ENCODE results near the gene PNPLA6. TPM values are rescaled to one million over a fixed set of nuclear protein-coding genes. Genes with fewer than 3 reads are reported as not detected.

The PNPLA6 gene
- total RNA-seq, 1 experiment from 2014 or later: 14.2 TPM

- H3K9me3 ChIP-seq (replicated peaks): no peaks in the 10 kb centered on the region
- H3K36me3 ChIP-seq: no peaks in the 10 kb centered on the region
- H3K27me3 ChIP-seq: no peaks in the 10 kb centered on the region
- peak; percentile 54 to 57 for DNase-seq
- no peak overlapping the region for H3K27ac ChIP-seq
- H3K4me3 ChIP-seq: no peak overlapping the region
- H3K4me1 ChIP-seq: no peaks in the 10 kb centered on the region
These were observed 28.9 kb upstream of the PNPLA6 start for GRCh38 chr19:7506385-7507328.

GRCh38 chr19:7507884-7508283 lies 27.6 kb upstream of the PNPLA6 start:
- H3K4me1 ChIP-seq: no peaks in the 10 kb centered on the region
- H3K27ac ChIP-seq: no peak overlapping the region

DNA sequence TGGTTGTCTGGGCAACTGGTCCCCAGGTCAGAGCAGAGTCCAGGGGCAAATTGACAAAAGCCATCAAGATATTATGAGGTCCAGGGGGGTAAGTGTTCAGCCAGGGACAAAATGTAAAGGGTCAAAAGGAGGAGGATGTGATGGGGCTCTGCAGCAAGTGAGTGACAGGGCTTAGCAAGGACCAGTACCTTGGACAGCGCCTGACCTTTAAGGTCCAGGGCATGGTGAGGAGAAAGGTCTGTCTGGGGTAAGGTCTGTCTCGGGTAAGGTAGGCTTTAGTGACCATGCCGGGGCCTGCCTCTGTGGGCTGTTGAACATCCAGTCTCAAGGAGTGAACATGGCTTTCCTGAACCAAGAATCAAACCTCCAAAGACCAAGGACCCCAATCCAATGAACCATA lies 25.9 kb upstream of the PNPLA6 start:
- H3K36me3 ChIP-seq: no peaks in the 10 kb centered on the region
- no peak overlapping the region for H3K27ac ChIP-seq
- H3K9me3 ChIP-seq (replicated peaks): no peaks in the 10 kb centered on the region
- no peaks in the 10 kb centered on the region for H3K27me3 ChIP-seq
- no peak overlapping the region for H3K4me3 ChIP-seq
- peak in 1 of 2 experiments; percentile 24 for DNase-seq
- no peaks in the 10 kb centered on the region; the same call in 1 of the 2 replicates for H3K4me1 ChIP-seq

More at GRCh38 chr19:7507884-7508283, 27.6 kb upstream of the PNPLA6 start:
- Histone ChIP-seq H3K36me3 (no peaks in the 10 kb centered on the region), H3K27me3 (no peaks in the 10 kb centered on the region), H3K4me3 (no peak overlapping the region), H3K9me3 (replicated peaks) (no peaks in the 10 kb centered on the region)
- peak; percentile 71 to 78 for DNase-seq

GRCh38 chr19:7512400-7512851 lies 23.1 kb upstream of the PNPLA6 start:
- Histone ChIP-seq H3K4me3 (no peak overlapping the region), H3K27ac (no peak overlapping the region), H3K36me3 (no peaks in the 10 kb centered on the region), H3K9me3 (replicated peaks) (no peaks in the 10 kb centered on the region), H3K27me3 (no peaks in the 10 kb centered on the region), H3K4me1 (peaks cover 3% of the 10 kb centered on the region; the same call in 1 of the 2 replicates)
- peak in 1 of 2 experiments; percentile 48 for DNase-seq

DNA sequence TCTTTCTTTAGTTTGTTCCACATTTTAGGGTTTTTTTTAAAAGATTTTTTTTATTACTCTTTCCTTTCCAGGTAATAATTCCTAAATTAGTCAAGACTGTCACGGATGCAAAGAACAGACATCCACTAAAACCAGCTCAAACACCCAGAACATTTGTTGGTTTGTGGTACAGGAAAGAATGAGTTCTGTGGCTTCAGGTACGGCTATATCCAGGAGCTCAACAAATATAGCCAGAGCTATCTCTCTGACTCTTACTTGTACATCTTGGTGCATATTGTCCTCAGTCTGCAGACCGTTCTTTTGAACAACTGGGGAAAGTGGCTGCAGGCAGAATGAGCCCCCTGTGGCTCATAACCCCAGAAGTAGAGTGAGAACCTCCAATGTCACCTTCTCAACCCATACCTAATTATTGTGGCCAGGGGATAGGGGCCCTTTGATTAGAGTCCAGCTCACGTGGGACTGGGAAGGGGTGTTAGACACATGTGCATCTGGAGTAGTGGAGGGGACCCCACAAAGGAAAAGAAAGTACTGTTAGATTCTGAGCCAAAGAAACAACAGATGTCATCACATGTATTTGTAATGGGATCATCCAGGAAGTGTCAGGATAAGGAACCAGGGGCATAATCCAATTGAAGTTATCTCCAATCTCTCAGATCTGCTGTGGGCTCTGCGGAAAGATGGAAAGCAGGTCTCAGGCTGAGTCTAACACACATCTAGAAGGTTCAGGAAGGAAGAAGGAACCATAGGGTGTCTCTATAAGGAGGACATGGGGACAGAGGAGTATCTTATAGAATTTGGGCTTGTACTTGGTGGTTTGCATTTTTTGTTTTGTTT lies 21.5 kb upstream of the PNPLA6 start:
- no peak overlapping the region for H3K4me3 ChIP-seq
- H3K36me3 ChIP-seq: no peaks in the 10 kb centered on the region
- H3K27ac ChIP-seq: no peak overlapping the region
- H3K9me3 ChIP-seq (replicated peaks): no peaks in the 10 kb centered on the region
- H3K4me1 ChIP-seq: peaks cover 3% of the 10 kb centered on the region; the same call in 1 of the 2 replicates
- no peak for DNase-seq
- no peaks in the 10 kb centered on the region for H3K27me3 ChIP-seq

DNA sequence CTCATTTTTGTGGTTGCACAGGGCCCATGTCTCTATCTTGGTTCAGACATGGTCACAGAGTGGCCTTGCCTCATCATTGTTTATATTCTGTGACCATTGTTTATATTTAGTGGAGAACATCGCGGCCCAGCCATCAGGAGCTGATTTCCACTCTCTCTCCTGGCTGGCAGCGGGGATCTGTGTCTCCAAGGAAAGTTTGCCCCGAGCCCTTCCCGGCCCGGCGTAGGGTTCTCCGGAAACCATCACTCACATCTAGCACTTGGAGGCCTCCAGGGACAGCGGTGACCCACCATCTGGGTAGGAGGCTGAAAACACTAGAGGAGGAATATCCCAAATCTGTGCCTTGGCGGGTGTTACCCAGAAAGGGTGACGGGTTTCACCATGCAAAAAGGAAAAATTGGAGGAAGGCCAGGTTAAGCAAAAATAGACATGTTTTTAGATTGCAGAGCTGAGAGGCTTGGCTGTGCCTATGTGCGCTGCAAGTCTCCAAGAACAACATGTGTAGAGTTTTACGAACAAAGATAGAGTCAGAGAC lies 20.3 kb upstream of the PNPLA6 start:
- DNase-seq: peak; percentile 40 to 53
- Histone ChIP-seq H3K4me3 (peak overlapping the region; percentile 63), H3K36me3 (no peaks in the 10 kb centered on the region), H3K27ac (peak overlapping the region; percentile 74), H3K4me1 (peaks cover 3% of the 10 kb centered on the region; the same call in 1 of the 2 replicates), H3K27me3 (no peaks in the 10 kb centered on the region), H3K9me3 (replicated peaks) (no peaks in the 10 kb centered on the region)

GRCh38 chr19:7515645-7516151 lies 19.8 kb upstream of the PNPLA6 start, which contains the start of gene ZNF358:
Gene ZNF358 (plus strand): TSS chr19:7516103. CDS start chr19:7519243, 3,140 bp downstream.
- no peaks in the 10 kb centered on the region for H3K27me3 ChIP-seq
- H3K9me3 ChIP-seq (replicated peaks): no peaks in the 10 kb centered on the region
- peak; percentile 82 to 83 for DNase-seq
- peak within 1 kb of the TSS; percentile 74 for H3K27ac ChIP-seq
- H3K36me3 ChIP-seq: no peaks in the 10 kb centered on the region
- H3K4me1 ChIP-seq: peaks cover 3% of the 10 kb centered on the region; the same call in 1 of the 2 replicates
- peak within 1 kb of the TSS; percentile 71 for H3K4me3 ChIP-seq

DNA sequence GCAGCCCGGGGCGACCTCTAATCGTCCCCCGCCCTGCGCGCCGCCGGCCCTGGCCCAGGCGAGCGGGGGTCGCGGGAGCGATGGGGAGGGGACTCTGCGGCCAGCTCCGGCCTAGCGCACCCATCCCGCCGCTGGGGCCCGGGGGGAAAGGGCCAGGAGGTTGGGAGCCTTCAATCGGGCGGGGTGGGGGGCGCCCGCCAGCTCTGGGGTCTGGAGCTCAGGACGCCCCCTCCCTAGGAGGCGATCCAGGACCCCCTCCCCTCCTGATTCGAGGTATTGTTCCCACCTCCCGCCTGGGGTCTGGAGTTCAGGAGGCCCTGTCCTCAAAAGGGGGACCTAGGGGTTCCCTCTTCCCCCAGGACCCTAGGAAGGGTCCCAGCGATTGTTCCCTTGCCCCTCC lies 19.2 kb upstream of the PNPLA6 start:
- H3K36me3 ChIP-seq: no peaks in the 10 kb centered on the region
- H3K27ac ChIP-seq: peak overlapping the region; percentile 45; the same call in 1 of the 2 replicates
- H3K4me3 ChIP-seq: peak overlapping the region; percentile 71
- H3K27me3 ChIP-seq: no peaks in the 10 kb centered on the region
- H3K4me1 ChIP-seq: peaks cover 3% of the 10 kb centered on the region; the same call in 1 of the 2 replicates
- DNase-seq: peak in 1 of 2 experiments; percentile 15
- H3K9me3 ChIP-seq (replicated peaks): no peaks in the 10 kb centered on the region

- Histone ChIP-seq H3K36me3 (no peaks in the 10 kb centered on the region), H3K4me1 (peaks cover 3% of the 10 kb centered on the region; the same call in 1 of the 2 replicates), H3K27ac (no peak overlapping the region), H3K27me3 (no peaks in the 10 kb centered on the region), H3K4me3 (peak overlapping the region; percentile 71), H3K9me3 (replicated peaks) (no peaks in the 10 kb centered on the region)
- no peak for DNase-seq
These were observed 18.6 kb upstream of the PNPLA6 start for GRCh38 chr19:7516878-7517277.

DNA sequence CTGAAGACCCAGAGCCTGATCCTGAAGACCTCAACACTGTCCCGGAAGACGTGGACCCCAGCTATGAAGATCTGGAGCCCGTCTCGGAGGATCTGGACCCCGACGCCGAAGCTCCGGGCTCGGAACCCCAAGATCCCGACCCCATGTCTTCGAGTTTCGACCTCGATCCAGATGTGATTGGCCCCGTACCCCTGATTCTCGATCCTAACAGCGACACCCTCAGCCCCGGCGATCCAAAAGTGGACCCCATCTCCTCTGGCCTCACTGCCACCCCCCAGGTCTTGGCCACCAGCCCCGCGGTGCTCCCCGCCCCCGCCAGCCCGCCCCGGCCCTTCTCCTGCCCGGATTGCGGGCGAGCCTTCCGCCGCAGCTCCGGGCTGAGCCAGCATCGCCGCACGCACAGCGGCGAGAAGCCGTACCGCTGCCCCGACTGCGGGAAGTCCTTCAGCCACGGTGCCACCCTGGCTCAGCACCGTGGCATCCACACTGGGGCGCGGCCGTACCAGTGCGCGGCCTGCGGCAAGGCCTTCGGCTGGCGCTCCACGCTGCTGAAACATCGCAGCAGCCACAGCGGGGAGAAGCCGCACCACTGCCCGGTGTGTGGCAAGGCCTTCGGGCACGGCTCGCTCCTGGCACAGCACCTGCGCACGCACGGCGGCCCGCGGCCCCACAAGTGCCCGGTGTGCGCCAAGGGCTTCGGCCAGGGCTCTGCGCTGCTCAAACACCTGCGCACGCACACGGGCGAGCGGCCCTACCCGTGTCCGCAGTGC lies 16.0 kb upstream of the PNPLA6 start:
- Histone ChIP-seq H3K9me3 (replicated peaks) (no peaks in the 10 kb centered on the region), H3K4me1 (peaks cover 6% of the 10 kb centered on the region; the same call in 1 of the 2 replicates), H3K4me3 (no peak overlapping the region), H3K27me3 (no peaks in the 10 kb centered on the region), H3K27ac (no peak overlapping the region), H3K36me3 (no peaks in the 10 kb centered on the region)
- no peak for DNase-seq

DNA sequence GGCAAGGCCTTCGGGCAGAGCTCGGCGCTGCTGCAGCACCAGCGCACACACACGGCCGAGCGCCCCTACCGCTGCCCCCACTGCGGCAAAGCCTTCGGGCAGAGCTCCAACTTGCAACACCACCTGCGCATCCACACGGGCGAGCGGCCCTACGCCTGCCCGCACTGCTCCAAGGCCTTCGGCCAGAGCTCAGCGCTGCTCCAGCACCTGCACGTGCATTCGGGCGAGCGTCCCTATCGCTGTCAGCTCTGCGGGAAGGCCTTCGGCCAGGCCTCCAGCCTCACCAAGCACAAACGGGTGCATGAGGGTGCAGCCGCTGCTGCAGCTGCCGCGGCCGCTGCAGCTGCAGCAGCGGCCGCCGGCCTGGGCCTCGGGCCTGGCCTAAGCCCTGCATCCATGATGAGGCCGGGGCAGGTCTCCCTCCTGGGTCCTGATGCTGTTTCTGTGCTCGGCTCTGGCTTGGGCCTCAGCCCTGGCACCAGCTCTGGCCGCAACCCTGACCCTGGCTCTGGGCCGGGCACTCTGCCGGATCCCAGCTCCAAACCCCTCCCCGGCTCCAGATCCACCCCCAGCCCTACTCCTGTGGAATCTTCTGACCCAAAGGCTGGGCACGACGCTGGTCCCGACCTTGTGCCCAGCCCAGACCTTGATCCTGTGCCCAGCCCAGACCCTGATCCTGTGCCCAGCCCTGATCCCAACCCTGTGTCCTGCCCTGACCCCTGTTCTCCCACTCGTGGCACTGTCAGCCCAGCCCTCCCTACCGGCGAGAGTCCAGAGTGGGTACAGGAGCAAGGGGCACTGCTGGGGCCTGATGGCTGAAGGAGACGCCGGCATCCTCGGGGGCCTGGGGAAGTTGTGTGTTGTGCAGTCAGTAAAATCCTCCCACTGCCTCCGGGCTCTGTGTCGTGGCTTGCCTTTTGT lies 15.1 kb upstream of the PNPLA6 start:
- Histone ChIP-seq H3K27me3 (no peaks in the 10 kb centered on the region), H3K4me3 (no peak overlapping the region), H3K36me3 (no peaks in the 10 kb centered on the region), H3K4me1 (peaks cover 4% of the 10 kb centered on the region; the same call in 1 of the 2 replicates), H3K27ac (no peak overlapping the region), H3K9me3 (replicated peaks) (no peaks in the 10 kb centered on the region)
- no peak for DNase-seq

DNA sequence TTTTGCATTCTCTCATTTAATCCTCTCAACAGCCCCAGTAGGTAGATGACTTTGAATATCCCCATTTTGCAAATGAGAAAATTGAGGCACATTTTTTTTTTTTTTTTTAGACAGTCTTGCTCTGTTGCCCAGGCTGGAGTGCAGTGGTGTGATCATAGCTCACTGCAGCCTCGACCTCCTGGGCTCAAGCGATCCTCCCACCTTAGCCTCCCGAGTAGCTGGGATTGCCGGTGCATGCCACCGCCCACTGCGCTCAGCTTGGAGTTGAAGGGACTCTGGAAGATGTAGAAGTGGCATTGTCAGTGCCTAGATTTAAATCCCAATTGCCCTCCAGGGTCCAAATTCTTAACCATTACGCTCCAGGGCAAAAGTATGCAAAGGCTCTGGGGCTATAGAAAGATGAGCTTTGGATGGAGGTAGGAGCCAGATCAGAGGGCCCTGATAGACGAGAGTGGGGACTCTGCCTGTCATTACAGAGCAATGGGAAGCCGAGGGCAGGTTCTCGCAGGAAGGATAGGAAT lies 13.9 kb upstream of the PNPLA6 start:
- no peaks in the 10 kb centered on the region for H3K9me3 ChIP-seq (replicated peaks)
- no peak overlapping the region for H3K27ac ChIP-seq
- H3K4me3 ChIP-seq: peak overlapping the region; percentile 68

More for the DNA sequence above, 13.9 kb upstream of the PNPLA6 start:
- H3K36me3 ChIP-seq: no peaks in the 10 kb centered on the region
- H3K27me3 ChIP-seq: no peaks in the 10 kb centered on the region
- DNase-seq: no peak
- H3K4me1 ChIP-seq: peaks cover 4% of the 10 kb centered on the region; the same call in 1 of the 2 replicates
